IPS-NIHi7 (cell line): ENCODE results near the gene APOL3.
A peak's percentile ranks its signal among the peaks of the same experiment; 100 is the strongest.
"Not testable (repeated sequence)": the region's sequence is repeated elsewhere in the genome, so short reads cannot be mapped to it uniquely, and the experiment has no call there.

Experiments
- DNase-seq: peaks from one replicate; pipeline ENCODE4 v3.0.0; 2012; ENCODE audit warnings: mixed read lengths; ENCODE audit errors: extremely low spot score

The APOL3 gene

DNA sequence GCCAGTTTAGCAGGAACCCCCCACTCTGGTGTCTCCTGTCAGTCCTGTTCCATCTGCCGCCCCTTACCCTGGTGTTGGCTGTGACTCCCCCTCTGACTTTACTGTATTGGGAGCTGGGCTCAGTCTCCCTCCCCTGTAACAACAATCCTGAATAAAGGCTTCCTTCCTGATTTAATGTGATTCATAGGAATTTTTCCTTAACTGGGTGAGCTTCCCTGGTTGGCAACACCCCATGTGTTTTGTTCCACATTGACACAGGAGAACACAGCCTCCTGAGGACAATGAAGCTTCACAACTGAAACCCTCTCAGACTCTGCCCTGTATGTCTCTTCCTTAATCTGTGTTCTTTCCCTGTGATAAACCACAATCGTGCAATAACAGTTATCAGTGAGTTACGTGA lies 32.6 kb upstream of the APOL3 start:
- no peak for DNase-seq

DNA sequence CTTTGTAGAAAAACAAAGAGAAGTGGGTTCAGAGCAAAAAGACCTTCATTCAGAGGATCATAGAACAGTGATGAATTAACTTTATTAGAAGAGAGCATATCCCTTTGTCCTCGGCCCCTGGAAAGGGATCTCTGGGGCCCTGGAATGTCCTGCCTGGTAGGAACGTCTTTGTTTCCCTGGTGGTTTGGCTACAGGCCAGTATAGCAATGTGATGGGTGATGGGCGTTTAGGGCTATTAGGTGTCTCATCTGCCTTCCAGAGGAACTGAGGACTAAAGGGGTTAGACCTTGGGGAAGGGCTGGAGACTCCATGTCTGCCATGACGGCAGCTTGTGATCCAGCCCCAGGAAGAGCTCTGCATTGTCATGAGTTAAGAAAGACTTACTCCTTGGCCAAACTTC lies 32.0 kb upstream of the APOL3 start:
- no peak for DNase-seq

DNA sequence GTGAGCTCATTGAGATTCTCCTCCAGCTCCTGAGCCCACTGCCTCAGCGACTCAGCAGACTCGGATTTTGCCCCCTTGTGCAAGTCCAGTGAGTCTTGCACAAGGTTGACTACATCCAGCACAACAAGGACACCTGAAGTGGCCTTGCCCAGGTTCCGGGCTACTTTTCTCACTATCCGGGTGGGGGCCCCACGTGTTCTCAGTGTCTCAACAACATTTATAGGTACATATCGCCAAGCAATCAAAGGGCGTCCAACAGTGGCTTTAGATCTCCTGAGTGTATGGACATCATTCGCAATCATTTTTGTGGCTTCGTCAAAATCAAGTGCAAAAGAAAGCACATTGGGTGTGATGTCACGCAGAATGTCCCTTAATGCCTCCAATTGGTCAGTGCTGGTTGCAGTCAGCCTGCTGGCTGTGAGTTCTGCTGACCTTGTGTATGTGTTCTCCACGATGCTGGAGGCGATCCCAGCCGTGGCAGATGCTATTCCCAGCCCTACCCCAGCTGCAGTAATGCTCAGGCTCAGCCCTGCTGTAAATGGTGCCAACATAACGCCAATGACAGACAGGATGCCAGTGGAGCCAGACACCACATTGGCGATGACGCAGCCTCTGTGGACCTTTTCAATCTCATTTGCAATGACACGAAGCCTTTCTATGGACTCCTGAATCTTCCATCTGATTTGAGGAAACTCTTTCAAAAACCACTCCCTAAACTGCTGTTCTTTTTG lies 30.7 kb upstream of the APOL3 start:
- no peak for DNase-seq

DNA sequence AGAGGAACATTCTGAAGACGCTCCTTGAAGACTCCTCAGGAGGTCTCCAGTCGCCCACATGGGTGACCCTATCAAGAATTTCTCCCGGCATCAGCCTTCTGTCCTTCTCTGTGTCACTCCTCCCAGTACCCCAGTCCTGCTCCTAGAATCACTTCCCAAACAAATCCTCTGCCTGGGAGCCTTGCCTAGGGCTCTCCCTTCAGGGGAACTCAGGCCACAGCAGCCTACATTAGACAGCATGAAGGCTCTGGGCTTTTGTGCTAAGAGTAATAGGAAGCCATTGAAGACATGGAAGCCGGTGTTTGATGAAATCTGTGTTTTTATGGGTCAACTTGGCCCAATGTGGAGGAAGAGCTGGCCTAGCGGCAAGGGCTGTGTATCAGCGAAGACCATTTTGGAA lies 27.3 kb upstream of the APOL3 start:
- DNase-seq: not testable (repeated sequence)

DNA sequence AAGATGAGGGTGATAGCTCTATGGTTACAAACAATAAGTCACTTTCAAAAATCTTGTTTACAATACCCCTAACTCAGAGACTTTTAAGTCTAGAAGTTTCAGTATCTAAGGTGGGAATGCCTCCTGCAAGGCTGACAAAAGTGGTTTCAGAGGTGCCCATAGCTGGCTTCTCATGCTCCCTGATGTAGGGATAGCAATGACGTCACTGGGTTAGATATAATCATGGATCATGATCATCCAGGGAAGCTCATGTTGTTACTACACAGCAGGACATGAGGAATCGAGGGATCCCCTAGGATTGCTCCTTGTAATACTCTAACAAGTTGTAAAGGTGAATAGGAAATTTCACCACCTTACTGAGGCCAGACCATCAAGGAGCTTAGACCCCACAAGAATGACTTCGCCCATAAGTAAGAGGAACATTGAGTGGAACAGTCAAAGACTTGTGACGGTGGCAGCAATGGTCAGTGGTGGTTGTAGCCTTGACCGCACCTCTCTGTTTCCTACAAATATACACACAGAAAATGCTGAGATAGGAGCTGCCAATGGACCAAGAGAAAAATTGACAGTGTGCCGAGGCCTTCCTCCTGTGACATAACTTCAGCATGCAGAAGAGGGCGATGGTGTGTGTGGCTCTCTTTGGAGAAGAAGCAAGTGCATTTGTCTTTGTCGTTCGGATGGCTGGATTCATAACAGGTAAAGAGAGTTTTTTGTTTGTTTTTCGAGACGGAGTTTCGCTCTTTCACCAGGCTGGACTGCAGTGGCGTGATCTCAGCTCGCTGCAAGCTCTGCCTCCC lies 25.5 kb upstream of the APOL3 start:
- DNase-seq: no peak

DNA sequence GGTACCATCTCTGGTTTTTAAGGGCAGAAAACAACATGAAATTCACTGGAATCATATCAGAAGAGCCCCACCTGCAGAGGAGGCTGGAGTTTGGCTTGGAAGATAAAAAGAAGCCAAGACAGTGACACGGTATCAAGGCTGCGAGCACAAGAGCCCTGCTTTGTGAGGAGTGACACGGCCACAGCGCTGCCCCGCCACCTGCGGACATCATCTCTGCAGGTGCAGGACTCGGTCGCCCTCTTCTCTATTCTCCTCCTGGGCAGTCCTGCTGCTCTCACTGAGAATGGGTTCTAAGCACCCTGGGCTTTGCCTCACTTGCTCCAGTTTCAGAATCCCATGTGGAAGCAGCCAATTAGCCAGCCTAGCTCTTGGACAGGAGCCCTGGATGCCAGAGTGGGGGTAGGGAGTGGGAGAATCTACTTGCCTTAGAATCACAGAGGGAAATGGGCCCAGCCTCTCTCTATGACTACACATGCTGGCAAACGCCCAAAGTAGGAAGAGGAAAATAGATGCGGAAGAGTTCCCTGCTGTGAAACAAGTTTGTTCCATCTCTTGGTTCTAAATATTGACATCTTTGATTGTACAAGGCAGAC lies 24.0 kb upstream of the APOL3 start:
- DNase-seq: no peak

DNA sequence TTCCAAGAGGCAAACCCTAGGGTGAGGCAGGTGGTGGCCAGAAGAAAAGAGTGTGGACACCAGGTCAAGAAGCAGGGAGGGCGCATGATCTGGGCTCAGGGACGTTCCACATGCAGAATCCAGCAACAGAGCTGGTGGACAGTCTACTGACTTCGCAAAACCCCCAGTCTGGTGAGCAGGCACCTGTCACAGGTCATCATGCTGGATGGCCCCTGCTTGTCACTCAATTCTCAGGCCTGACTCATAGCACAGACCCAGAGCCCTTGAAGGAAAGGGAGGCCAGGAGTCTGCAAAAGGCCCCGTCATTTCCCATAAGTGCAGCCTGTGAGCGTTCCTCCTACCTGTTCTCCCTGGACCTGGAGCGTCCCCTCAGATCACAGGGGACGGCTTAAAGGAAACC lies 22.9 kb upstream of the APOL3 start:
- DNase-seq: no peak

- DNase-seq: no peak
Observed at GRCh38 chr22:36182857-36183256, 22.3 kb upstream of the APOL3 start.

- no peak for DNase-seq
Observed at GRCh38 chr22:36182056-36182455, 21.5 kb upstream of the APOL3 start.

- no peak for DNase-seq
Observed at GRCh38 chr22:36180928-36181327, 20.4 kb upstream of the APOL3 start.

DNA sequence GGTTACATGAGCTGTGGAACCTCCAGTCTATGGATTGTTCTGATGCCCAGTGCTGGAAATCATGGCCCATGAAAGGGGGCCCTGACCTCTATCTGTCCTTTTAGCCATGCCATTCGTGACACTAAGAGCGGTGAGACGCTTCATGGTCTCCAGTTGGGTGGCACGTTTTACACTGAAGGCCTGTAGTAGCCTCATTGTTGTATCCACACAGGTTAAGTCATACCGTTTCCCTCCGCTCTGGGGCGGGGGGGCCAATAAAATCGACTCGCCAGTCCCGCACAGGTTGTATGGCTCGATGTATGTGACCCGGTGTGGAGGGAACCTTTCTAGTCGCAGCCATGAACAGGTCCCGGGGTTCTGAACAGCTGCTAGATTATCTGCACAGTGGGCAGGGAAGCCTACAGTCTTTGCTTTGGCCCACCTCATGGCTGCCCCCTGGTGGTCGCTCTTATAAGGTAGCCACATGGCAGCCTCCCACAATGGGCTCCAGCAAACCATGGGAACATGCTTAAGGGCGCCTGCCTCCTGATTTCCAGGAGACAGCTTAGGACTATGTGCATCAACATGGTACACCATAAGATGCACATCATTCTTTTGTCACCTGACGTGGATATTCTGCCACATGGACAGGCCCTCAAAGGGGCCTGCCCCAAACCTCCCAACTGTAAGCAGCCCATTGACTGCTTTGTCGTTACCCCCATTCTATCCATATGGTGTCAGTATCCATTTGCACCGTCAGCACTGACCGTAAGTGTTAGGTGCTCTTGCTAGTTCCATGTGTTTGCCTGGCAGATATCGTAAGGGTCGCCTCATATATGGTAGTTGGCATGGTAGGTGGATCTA lies 19.7 kb upstream of the APOL3 start:
- DNase-seq: peak; percentile 91

DNA sequence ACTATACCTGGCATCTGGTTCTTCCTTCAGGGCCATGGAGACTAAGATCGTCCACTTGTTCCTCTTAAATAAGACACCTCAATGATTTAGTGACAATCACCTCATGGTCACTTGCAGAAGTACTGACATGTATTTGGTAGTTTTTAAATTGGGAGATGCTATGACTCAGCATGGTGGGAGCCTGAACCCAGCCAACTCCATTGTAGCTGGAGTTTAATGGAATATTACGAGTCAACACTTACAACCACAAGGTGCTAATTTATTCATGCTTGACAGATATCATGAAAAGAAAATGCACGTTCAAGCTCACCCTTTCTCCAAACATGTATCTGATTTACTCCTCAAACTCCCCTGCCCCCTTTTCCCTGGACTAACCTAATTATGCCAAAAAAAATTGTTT lies 16.6 kb upstream of the APOL3 start:
- no peak for DNase-seq

DNA sequence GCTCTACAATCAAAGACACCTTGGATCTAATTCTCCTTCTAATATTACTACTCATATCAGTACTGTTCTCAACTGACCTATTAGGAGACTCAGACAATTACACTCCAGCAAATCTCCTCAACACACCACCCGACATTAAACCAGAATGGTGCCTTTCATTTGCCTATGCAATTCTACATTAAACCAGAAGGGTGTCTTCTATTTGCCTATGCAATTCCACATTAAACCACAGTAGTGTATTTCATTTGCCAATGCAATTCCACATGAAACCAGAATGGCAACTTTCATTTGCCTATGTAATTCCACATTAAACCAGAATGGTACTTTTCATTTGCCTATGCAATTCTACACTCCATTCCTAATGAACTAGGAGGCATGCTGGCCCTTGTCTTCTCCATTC lies 15.3 kb upstream of the APOL3 start:
- no peak for DNase-seq

DNA sequence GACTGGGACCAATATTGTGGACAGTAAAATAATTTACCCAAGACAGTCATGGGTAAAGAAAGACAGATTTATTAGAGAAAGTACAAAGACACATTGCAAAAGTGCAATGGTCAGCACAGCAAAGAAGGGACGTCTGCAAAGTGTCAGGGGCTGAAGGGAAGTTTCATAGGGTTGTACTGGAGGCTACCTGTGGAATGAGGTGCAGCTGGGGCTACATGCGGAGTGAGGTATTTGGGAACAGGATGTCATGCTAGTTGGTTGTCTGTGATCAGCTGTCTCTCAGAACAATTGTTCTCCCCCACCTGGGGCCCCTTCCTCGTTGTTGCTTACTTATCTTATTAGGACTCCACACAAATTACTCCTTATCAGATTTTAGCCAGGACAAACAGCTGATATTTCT lies 11.4 kb upstream of the APOL3 start:
- no peak for DNase-seq

DNA sequence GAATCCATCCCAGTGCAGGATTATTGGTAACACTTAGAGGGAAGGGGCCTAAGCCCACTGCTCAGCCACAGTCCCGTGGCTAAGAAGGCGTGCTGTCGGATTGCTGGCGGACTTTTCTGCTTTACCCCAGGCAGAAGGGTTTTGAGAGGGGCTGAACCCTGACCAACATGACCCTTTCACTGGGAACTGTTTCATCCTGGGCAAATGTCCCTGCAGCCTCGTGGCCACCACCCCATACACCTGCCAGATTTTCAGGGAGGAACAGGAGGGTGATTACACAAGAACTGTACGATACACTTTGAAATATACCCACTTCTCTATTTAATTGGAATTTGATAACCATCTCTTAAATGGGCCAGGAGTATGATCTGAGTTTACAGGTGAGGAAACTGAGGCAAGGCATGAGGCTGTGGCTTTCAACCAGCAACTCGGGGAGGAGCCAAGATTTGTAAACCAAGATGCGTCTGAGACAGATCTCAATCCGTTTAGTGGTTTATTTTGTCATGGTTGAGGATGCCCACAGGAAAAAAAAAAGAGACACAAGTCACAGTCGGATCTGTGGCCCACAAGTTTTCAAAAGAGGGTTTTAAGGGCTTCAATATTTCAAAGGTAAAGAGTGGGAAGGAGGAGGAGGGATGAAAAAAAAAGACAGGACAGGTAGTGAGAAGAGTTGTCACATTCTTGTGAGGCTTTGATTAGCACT lies 6.1 kb upstream of the APOL3 start:
- DNase-seq: no peak

- no peak for DNase-seq
Observed at GRCh38 chr22:36166086-36166485, 5.5 kb upstream of the APOL3 start.

GRCh38 chr22:36165141-36165540 lies 4.6 kb upstream of the APOL3 start:
- no peak for DNase-seq

- DNase-seq: no peak
Observed at GRCh38 chr22:36164621-36165020, 4.1 kb upstream of the APOL3 start.

DNA sequence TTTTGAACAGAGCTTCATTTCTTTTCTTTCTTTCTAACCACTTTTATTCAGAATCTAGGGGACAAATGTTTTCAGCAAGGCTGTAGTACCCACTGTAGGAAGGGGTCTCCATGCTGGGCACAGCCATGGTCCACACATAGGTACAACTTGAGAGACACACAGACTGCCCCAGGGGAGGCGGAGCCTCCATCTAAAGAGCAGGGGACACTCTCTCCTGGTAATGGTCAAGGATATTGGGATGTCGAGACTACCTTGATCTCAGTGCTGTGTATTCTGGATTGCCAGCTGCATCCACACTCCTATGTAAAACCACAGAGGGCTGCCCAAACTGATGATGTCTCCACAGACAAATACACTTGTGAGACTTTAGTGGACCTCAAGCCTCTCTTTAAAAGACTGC lies 2.9 kb upstream of the APOL3 start:
- DNase-seq: no peak

- DNase-seq: no peak
Observed at GRCh38 chr22:36162127-36163034, 1.8 kb upstream of the APOL3 start.

DNA sequence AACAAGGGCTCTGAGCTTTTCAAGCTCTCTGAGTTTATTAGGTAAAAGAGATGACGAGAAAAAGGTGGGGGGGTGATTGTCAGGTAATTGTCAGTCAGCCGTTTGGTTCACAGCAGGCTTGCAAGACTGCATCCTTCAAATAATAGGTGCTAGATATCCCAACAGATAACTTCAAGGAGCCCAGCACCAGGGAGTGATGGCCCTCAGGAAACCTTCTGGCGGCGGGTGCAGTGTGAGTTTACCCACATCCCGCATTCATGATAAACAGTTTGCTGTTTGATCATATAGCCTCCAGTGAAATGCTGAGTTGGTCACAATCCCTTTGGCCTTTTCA lies 1.2 kb upstream of the APOL3 start:
- DNase-seq: not testable (repeated sequence)
